Measurements from ENCODE around the gene MAP1LC3B.
"Not testable (repeated sequence)": the region's sequence is repeated elsewhere in the genome, so short reads cannot be mapped to it uniquely, and the experiment has no call there.

Gene MAP1LC3B

GRCh38 chr16:87374313-87374712, 17.8 kb upstream of the MAP1LC3B start:
- Histone ChIP-seq H3K27ac (ENCODE audit: low read depth, low read length) (no peak overlapping the region), H3K4me2 (ENCODE audit: low read length) (no peak overlapping the region), H3K4ac (ENCODE audit: low read depth, low read length) (no peak overlapping the region), H3K18ac (ENCODE audit: low read length) (no peak overlapping the region), H3K4me3 (ENCODE audit: low read depth, low read length) (no peak overlapping the region), H3K27me3 (ENCODE audit: insufficient read depth, low read length) (no peaks in the 10 kb centered on the region), H2BK12ac (ENCODE audit: low read length) (no peak overlapping the region), H4K91ac (ENCODE audit: low read depth, low read length) (no peak overlapping the region), H3K36me3 (ENCODE audit: control insufficient read depth in 1 of 2, insufficient read depth in 2 of 2, low read length in 2 of 2) (peaks cover 0 to 2% of the 10 kb centered on the region in 2 experiments), H3K9me3 (ENCODE audit: insufficient read depth, low read depth, low read length) (peaks cover 2% of the 10 kb centered on the region), H3K4me1 (ENCODE audit: control insufficient read depth in 1 of 2, insufficient read depth in 2 of 2, low read length in 2 of 2) (peaks cover 0 to 10% of the 10 kb centered on the region in 2 experiments), H3K14ac (ENCODE audit: low read length) (no peak overlapping the region), H4K8ac (ENCODE audit: low read depth, low read length) (no peak overlapping the region), H2BK5ac (ENCODE audit: low read depth, low read length, poor library complexity) (no peak overlapping the region), H3K23ac (ENCODE audit: low read length) (no peak overlapping the region), H4K12ac (ENCODE audit: low read depth, low read length) (no peak overlapping the region), H3K9ac (ENCODE audit: low read length) (no peak overlapping the region), H2AFZ (ENCODE audit: insufficient read depth, low read length, poor library complexity) (no peak overlapping the region), H3K79me1 (ENCODE audit: low read length) (no peaks in the 10 kb centered on the region), H2AK5ac (ENCODE audit: low read length) (no peak overlapping the region), H3K79me2 (ENCODE audit: control insufficient read depth, insufficient read depth, low read length, poor library complexity) (no peaks in the 10 kb centered on the region), H2BK120ac (ENCODE audit: insufficient read depth, low read length, poor library complexity) (no peak overlapping the region)
- WGBS (ENCODE audit: extremely low coverage, insufficient coverage, insufficient read length) = no CpG with 5 or more reads among the region's 13 CpGs
- DNase-seq = no peak

GRCh38 chr16:87375426-87376135, 16.6 kb upstream of the MAP1LC3B start:
- no peak overlapping the region for H2AK5ac ChIP-seq (ENCODE audit: low read length)
- H2BK5ac ChIP-seq (ENCODE audit: low read depth, low read length, poor library complexity) = no peak overlapping the region

DNA sequence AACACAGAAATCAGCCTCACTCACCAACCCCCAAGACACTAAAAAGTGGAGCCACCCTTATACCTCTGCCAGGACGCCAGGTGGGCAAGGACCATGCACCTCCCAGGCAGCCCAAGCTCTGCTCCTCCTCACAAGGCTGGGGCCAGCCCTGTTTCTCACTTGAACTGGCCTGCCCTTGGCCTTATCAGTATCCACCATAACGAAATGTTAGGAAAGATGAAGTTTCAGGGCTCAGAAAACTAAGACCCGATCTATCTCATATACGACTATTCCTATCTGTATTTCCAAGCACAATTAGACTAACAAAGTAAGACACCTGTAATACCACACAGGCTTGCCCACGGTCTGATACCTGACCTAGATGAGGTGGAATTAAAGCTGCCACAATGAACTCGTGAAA, 15.5 kb upstream of the MAP1LC3B start:
- H4K12ac ChIP-seq (ENCODE audit: low read depth, low read length) = no peak overlapping the region

More at GRCh38 chr16:87375426-87376135, 16.6 kb upstream of the MAP1LC3B start:
- no peaks in the 10 kb centered on the region for H3K79me2 ChIP-seq (ENCODE audit: control insufficient read depth, insufficient read depth, low read length, poor library complexity)
- H2BK120ac ChIP-seq (ENCODE audit: insufficient read depth, low read length, poor library complexity) = no peak overlapping the region
- H4K12ac ChIP-seq (ENCODE audit: low read depth, low read length) = no peak overlapping the region
- H3K9ac ChIP-seq (ENCODE audit: low read length) = no peak overlapping the region
- no peak overlapping the region for H3K27ac ChIP-seq (ENCODE audit: low read depth, low read length)
- H2BK12ac ChIP-seq (ENCODE audit: low read length) = no peak overlapping the region
- H3K14ac ChIP-seq (ENCODE audit: low read length) = no peak overlapping the region
- H3K4me2 ChIP-seq (ENCODE audit: low read length) = no peak overlapping the region
- WGBS (ENCODE audit: extremely low coverage, insufficient coverage, insufficient read length) = no CpG with 5 or more reads among the region's 9 CpGs
- no peaks in the 10 kb centered on the region for H3K79me1 ChIP-seq (ENCODE audit: low read length)
- H3K27me3 ChIP-seq (ENCODE audit: insufficient read depth, low read length) = no peaks in the 10 kb centered on the region
- H3K4ac ChIP-seq (ENCODE audit: low read depth, low read length) = no peak overlapping the region
- H3K23ac ChIP-seq (ENCODE audit: low read length) = no peak overlapping the region
- peaks cover 2% of the 10 kb centered on the region for H3K9me3 ChIP-seq (ENCODE audit: insufficient read depth, low read depth, low read length)
- H4K91ac ChIP-seq (ENCODE audit: low read depth, low read length) = no peak overlapping the region
- no peak for DNase-seq
- H3K36me3 ChIP-seq (ENCODE audit: control insufficient read depth in 1 of 2, insufficient read depth in 2 of 2, low read length in 2 of 2) = peaks cover 0 to 2% of the 10 kb centered on the region in 2 experiments
- H2AFZ ChIP-seq (ENCODE audit: insufficient read depth, low read length, poor library complexity) = no peak overlapping the region
- H3K4me1 ChIP-seq (ENCODE audit: control insufficient read depth in 1 of 2, insufficient read depth in 2 of 2, low read length in 2 of 2) = peaks cover 0 to 10% of the 10 kb centered on the region in 2 experiments
- H3K4me3 ChIP-seq (ENCODE audit: low read depth, low read length) = no peak overlapping the region
- no peak overlapping the region for H4K8ac ChIP-seq (ENCODE audit: low read depth, low read length)
- H3K18ac ChIP-seq (ENCODE audit: low read length) = no peak overlapping the region

GRCh38 chr16:87379312-87379752, 12.8 kb upstream of the MAP1LC3B start:
- H3K27ac ChIP-seq (ENCODE audit: low read depth, low read length); H3K14ac ChIP-seq (ENCODE audit: low read length); H2BK5ac ChIP-seq (ENCODE audit: low read depth, low read length, poor library complexity); H3K79me2 ChIP-seq (ENCODE audit: control insufficient read depth, insufficient read depth, low read length, poor library complexity); H4K8ac ChIP-seq (ENCODE audit: low read depth, low read length); H3K4me1 ChIP-seq (ENCODE audit: control insufficient read depth in 1 of 2, insufficient read depth in 2 of 2, low read length in 2 of 2); H2BK120ac ChIP-seq (ENCODE audit: insufficient read depth, low read length, poor library complexity); H3K9me3 ChIP-seq (ENCODE audit: insufficient read depth, low read depth, low read length); H2AK5ac ChIP-seq (ENCODE audit: low read length); H4K12ac ChIP-seq (ENCODE audit: low read depth, low read length); H3K4ac ChIP-seq (ENCODE audit: low read depth, low read length); H3K27me3 ChIP-seq (ENCODE audit: insufficient read depth, low read length); H3K23ac ChIP-seq (ENCODE audit: low read length); H3K79me1 ChIP-seq (ENCODE audit: low read length); H3K18ac ChIP-seq (ENCODE audit: low read length); H3K9ac ChIP-seq (ENCODE audit: low read length); H3K4me2 ChIP-seq (ENCODE audit: low read length); DNase-seq; H2AFZ ChIP-seq (ENCODE audit: insufficient read depth, low read length, poor library complexity); H3K36me3 ChIP-seq (ENCODE audit: control insufficient read depth in 1 of 2, insufficient read depth in 2 of 2, low read length in 2 of 2); H2BK12ac ChIP-seq (ENCODE audit: low read length); H4K91ac ChIP-seq (ENCODE audit: low read depth, low read length); H3K4me3 ChIP-seq (ENCODE audit: low read depth, low read length): not testable (repeated sequence)
- WGBS (ENCODE audit: extremely low coverage, insufficient coverage, insufficient read length) = no CpG with 5 or more reads among the region's 3 CpGs

More for the DNA sequence above, 15.5 kb upstream of the MAP1LC3B start:
- H3K4ac ChIP-seq (ENCODE audit: low read depth, low read length) = no peak overlapping the region
- DNase-seq = no peak
- H2BK12ac ChIP-seq (ENCODE audit: low read length) = no peak overlapping the region
- H2AFZ ChIP-seq (ENCODE audit: insufficient read depth, low read length, poor library complexity) = no peak overlapping the region
- H3K4me3 ChIP-seq (ENCODE audit: low read depth, low read length) = no peak overlapping the region
- WGBS (ENCODE audit: extremely low coverage, insufficient coverage, insufficient read length) = no CpG with 5 or more reads among the region's 6 CpGs
- no peak overlapping the region for H4K91ac ChIP-seq (ENCODE audit: low read depth, low read length)
- no peaks in the 10 kb centered on the region for H3K79me2 ChIP-seq (ENCODE audit: control insufficient read depth, insufficient read depth, low read length, poor library complexity)
- H3K9me3 ChIP-seq (ENCODE audit: insufficient read depth, low read depth, low read length) = peaks cover 2% of the 10 kb centered on the region
- no peak overlapping the region for H3K4me2 ChIP-seq (ENCODE audit: low read length)
- no peak overlapping the region for H3K23ac ChIP-seq (ENCODE audit: low read length)
- H4K8ac ChIP-seq (ENCODE audit: low read depth, low read length) = no peak overlapping the region
- no peak overlapping the region for H2BK5ac ChIP-seq (ENCODE audit: low read depth, low read length, poor library complexity)
- no peak overlapping the region for H3K27ac ChIP-seq (ENCODE audit: low read depth, low read length)
- H2BK120ac ChIP-seq (ENCODE audit: insufficient read depth, low read length, poor library complexity) = no peak overlapping the region
- peaks cover 2% of the 10 kb centered on the region in 2 experiments for H3K36me3 ChIP-seq (ENCODE audit: control insufficient read depth in 1 of 2, insufficient read depth in 2 of 2, low read length in 2 of 2)
- H3K18ac ChIP-seq (ENCODE audit: low read length) = no peak overlapping the region
- no peaks in the 10 kb centered on the region for H3K79me1 ChIP-seq (ENCODE audit: low read length)
- no peaks in the 10 kb centered on the region for H3K27me3 ChIP-seq (ENCODE audit: insufficient read depth, low read length)
- H3K9ac ChIP-seq (ENCODE audit: low read length) = no peak overlapping the region
- H2AK5ac ChIP-seq (ENCODE audit: low read length) = no peak overlapping the region
- H3K14ac ChIP-seq (ENCODE audit: low read length) = no peak overlapping the region
- H3K4me1 ChIP-seq (ENCODE audit: control insufficient read depth in 1 of 2, insufficient read depth in 2 of 2, low read length in 2 of 2) = peaks cover 0 to 5% of the 10 kb centered on the region in 2 experiments
